ENCODE results near the gene LRRC7. TPM values are rescaled to one million over a fixed set of nuclear protein-coding genes. Genes with fewer than 3 reads are reported as not detected.

The LRRC7 gene
- total and polyA plus RNA-seq, 5 donors from 2014 or later = 0.07 to 0.15 (median 0.15) TPM; not detected in 2

DNA sequence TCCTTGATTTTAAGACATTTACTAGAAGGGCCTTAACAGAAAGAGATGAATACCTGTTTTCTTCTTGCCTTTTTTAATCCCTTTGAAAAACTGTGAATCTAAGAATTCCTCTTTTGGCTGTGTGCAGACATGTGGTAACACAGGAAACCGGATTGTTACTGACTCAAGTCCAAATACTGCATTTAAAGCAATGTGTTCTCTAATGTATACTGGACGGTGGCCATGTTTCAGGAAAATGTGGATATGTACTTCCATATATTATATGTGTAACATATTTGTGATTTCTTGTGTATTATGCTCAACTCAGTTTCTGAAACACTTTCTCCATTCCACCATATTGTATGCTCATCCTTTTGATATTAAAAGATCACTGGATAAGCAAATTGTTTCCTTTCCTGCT, 185.1 kb downstream of the LRRC7 start:
- no peaks in the 10 kb centered on the region for H3K36me3 ChIP-seq (ENCODE audit: control insufficient read depth, insufficient read depth, low read length)
- H3K27me3 Mint-ChIP-seq = no peaks in the 10 kb centered on the region
- no peak overlapping the region for H3K27ac ChIP-seq (ENCODE audit: insufficient read depth, low read length, poor library complexity, severe bottlenecking)
- ATAC-seq (ENCODE audit: low read depth in 2 of 2) (no peak), DNase-seq (no peak)
- no peak overlapping the region for H3K4me3 ChIP-seq (ENCODE audit: low read depth, low read length)
- H3K4me3 Mint-ChIP-seq = no peak overlapping the region
- peaks cover 0 to 16% (median 3%) of the 10 kb centered on the region in 7 donors for H3K9me3 Mint-ChIP-seq
- H3K36me3 Mint-ChIP-seq = no peaks in the 10 kb centered on the region
- H3K4me1 Mint-ChIP-seq = no peaks in the 10 kb centered on the region
- H3K27ac Mint-ChIP-seq = no peak overlapping the region
- no peaks in the 10 kb centered on the region for H3K4me1 ChIP-seq (ENCODE audit: control insufficient read depth, insufficient read depth, low read length, poor library complexity, severe bottlenecking)
- H3K9me3 ChIP-seq (ENCODE audit: control insufficient read depth in 2 of 2, low read length in 2 of 2) = no peaks in the 10 kb centered on the region
- H3K27me3 ChIP-seq (ENCODE audit: control insufficient read depth, insufficient read depth, low read length) = no peaks in the 10 kb centered on the region

DNA sequence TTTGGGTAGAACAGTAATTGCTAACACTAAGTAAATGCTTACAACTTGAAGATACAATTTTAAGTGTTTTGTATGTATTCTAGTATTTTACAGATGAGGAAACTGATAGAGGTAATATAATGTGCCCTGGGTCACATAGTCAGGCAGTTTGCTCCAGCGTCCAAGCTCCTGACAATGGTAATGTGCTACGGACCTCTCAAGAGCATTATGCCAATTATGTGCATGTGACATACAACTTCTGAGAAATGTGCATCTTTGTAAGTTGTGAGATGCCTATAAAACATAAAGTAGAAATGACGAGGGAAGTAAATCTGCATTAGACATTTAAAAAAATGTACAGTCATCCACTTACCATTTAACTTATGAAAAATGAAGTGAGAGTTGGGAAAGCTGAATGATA, 186.8 kb downstream of the LRRC7 start:
- no peak overlapping the region for H3K27ac Mint-ChIP-seq
- H3K4me3 Mint-ChIP-seq = no peak overlapping the region
- H3K4me3 ChIP-seq (ENCODE audit: low read depth, low read length) = no peak overlapping the region
- no peaks in the 10 kb centered on the region for H3K4me1 ChIP-seq (ENCODE audit: control insufficient read depth, insufficient read depth, low read length, poor library complexity, severe bottlenecking)
- H3K9me3 Mint-ChIP-seq = peaks cover 0 to 17% (median 3%) of the 10 kb centered on the region in 7 donors
- H3K27me3 ChIP-seq (ENCODE audit: control insufficient read depth, insufficient read depth, low read length) = no peaks in the 10 kb centered on the region
- no peaks in the 10 kb centered on the region for H3K9me3 ChIP-seq (ENCODE audit: control insufficient read depth in 2 of 2, low read length in 2 of 2)
- ATAC-seq (ENCODE audit: low read depth in 2 of 2) = no peak
- DNase-seq = no peak
- H3K27ac ChIP-seq (ENCODE audit: insufficient read depth, low read length, poor library complexity, severe bottlenecking) = no peak overlapping the region
- no peaks in the 10 kb centered on the region for H3K4me1 Mint-ChIP-seq
- H3K36me3 ChIP-seq (ENCODE audit: control insufficient read depth, insufficient read depth, low read length) = no peaks in the 10 kb centered on the region
- H3K36me3 Mint-ChIP-seq = no peaks in the 10 kb centered on the region
- no peaks in the 10 kb centered on the region for H3K27me3 Mint-ChIP-seq

DNA sequence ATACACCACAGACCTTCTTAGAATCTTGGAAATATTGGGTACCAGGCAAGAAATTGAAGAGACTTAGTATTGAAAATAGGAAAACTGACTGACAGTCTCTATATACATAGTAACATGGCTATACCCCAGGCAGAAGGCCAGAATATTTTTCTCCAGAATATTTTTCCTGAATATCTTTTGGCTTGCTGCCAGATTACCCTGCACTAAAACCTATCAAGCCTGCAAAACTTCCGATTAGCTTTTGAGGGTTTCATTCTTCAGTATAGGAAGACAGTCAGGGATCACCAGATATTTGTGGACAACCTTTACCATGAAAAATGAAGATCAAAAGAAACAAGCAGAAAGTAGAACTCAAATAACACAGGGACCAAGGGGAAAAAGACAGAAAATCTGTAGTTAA, 187.9 kb downstream of the LRRC7 start:
- Mint-ChIP-seq H3K27ac (no peak overlapping the region), H3K4me3 (no peak overlapping the region), H3K27me3 (no peaks in the 10 kb centered on the region), H3K36me3 (no peaks in the 10 kb centered on the region), H3K9me3 (peaks cover 0 to 17% (median 3%) of the 10 kb centered on the region in 7 donors), H3K4me1 (no peaks in the 10 kb centered on the region)
- Histone ChIP-seq H3K27me3 (ENCODE audit: control insufficient read depth, insufficient read depth, low read length) (no peaks in the 10 kb centered on the region), H3K36me3 (ENCODE audit: control insufficient read depth, insufficient read depth, low read length) (no peaks in the 10 kb centered on the region), H3K4me3 (ENCODE audit: low read depth, low read length) (no peak overlapping the region), H3K9me3 (ENCODE audit: control insufficient read depth in 2 of 2, low read length in 2 of 2) (no peaks in the 10 kb centered on the region), H3K27ac (ENCODE audit: insufficient read depth, low read length, poor library complexity, severe bottlenecking) (no peak overlapping the region), H3K4me1 (ENCODE audit: control insufficient read depth, insufficient read depth, low read length, poor library complexity, severe bottlenecking) (no peaks in the 10 kb centered on the region)
- DNase-seq = no peak
- no peak for ATAC-seq (ENCODE audit: low read depth in 2 of 2)

DNA sequence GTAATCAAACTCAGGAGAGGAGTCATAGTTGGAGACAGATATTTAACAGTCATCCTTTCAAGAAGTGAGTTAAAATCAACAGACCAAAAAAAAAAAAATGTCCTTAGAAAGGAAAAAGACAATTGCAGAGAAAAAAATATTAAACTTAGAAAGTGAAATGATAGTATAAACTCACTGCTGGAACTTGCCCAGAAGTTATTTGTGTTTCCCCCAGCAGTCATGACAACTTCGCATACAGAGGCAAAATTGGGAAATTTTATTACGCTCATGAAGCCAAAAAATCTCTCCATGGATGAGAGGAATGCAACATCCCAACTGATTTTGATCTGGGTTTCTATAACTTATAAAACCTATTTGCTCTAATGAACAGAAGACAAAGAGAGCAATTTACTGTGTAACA, 198.2 kb downstream of the LRRC7 start:
- no peaks in the 10 kb centered on the region for H3K9me3 ChIP-seq (ENCODE audit: control insufficient read depth in 2 of 2, low read length in 2 of 2)
- no peaks in the 10 kb centered on the region for H3K36me3 Mint-ChIP-seq
- H3K27me3 ChIP-seq (ENCODE audit: control insufficient read depth, insufficient read depth, low read length) = no peaks in the 10 kb centered on the region
- H3K4me1 ChIP-seq (ENCODE audit: control insufficient read depth, insufficient read depth, low read length, poor library complexity, severe bottlenecking) = no peaks in the 10 kb centered on the region
- no peaks in the 10 kb centered on the region for H3K4me1 Mint-ChIP-seq
- H3K27ac ChIP-seq (ENCODE audit: insufficient read depth, low read length, poor library complexity, severe bottlenecking) = no peak overlapping the region
- no peak overlapping the region for H3K4me3 Mint-ChIP-seq
- ATAC-seq (ENCODE audit: low read depth in 2 of 2) = no peak
- no peaks in the 10 kb centered on the region for H3K27me3 Mint-ChIP-seq
- H3K36me3 ChIP-seq (ENCODE audit: control insufficient read depth, insufficient read depth, low read length) = no peaks in the 10 kb centered on the region
- DNase-seq = no peak
- no peak overlapping the region for H3K4me3 ChIP-seq (ENCODE audit: low read depth, low read length)
- H3K27ac Mint-ChIP-seq = no peak overlapping the region
- peaks cover 0 to 4% (median 2%) of the 10 kb centered on the region in 7 donors for H3K9me3 Mint-ChIP-seq

DNA sequence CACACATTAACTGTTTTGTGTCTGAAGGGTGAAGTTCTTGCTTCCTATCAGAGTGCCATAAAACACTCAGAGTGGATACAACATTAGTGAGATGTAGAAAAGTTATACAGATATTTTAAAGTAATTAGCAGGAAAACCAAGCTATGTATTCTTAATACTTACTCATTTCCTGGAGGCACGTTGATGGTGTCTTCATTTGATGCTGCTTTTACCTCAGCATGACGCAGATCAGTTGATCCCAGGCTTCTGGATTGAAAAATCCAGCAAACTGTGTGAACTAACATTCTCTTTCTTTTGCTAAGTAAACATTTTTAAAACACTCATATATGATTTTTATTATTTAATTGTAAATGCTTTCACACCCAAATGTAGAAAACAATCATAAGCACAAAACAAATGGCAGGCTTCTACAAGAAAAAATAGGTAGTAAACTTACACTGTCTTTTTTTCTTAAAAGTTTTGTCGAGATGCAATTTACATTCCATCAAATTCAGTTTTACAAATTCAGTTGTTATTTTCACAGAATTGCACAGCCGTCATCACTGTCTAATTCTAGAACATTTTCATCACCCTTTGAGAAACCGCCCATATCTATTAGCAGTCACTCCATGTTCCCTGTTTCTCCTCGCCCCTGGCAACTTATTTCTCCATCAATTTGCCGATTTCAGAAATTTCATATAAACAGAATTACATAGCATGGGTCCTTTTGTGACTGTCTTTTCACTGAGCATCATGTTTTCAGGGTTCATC, 198.9 kb downstream of the LRRC7 start:
- Mint-ChIP-seq H3K27me3 (no peaks in the 10 kb centered on the region), H3K4me3 (no peak overlapping the region), H3K4me1 (no peaks in the 10 kb centered on the region), H3K27ac (no peak overlapping the region), H3K9me3 (peaks cover 0 to 4% (median 2%) of the 10 kb centered on the region in 7 donors), H3K36me3 (no peaks in the 10 kb centered on the region)
- ATAC-seq (ENCODE audit: low read depth in 2 of 2) (no peak), DNase-seq (no peak)
- no peaks in the 10 kb centered on the region for H3K9me3 ChIP-seq (ENCODE audit: control insufficient read depth in 2 of 2, low read length in 2 of 2)
- no peak overlapping the region for H3K4me3 ChIP-seq (ENCODE audit: low read depth, low read length)
- no peak overlapping the region for H3K27ac ChIP-seq (ENCODE audit: insufficient read depth, low read length, poor library complexity, severe bottlenecking)
- no peaks in the 10 kb centered on the region for H3K4me1 ChIP-seq (ENCODE audit: control insufficient read depth, insufficient read depth, low read length, poor library complexity, severe bottlenecking)
- no peaks in the 10 kb centered on the region for H3K36me3 ChIP-seq (ENCODE audit: control insufficient read depth, insufficient read depth, low read length)
- H3K27me3 ChIP-seq (ENCODE audit: control insufficient read depth, insufficient read depth, low read length) = no peaks in the 10 kb centered on the region

DNA sequence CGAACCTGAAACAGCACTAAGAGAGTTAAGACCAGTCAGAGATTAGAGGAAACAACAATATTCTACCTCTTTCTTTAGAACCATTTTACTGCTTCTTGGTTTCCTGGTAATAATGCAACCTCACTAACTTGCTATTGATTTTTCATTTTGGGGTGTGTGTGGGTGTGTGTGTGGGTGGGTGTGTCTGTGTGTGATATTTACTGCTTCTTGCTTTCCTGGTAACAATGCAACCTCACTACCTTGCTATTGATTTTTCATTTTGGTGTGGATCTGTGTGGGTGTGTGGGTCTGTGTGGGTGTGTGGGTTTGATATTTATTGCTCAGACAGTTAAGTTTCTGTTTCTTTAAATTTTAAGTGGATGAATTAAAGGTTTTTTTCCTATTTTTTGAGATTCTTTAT, 208.8 kb downstream of the LRRC7 start:
- Histone ChIP-seq H3K36me3 (ENCODE audit: control insufficient read depth, insufficient read depth, low read length) (no peaks in the 10 kb centered on the region), H3K4me3 (ENCODE audit: low read depth, low read length) (no peak overlapping the region), H3K27me3 (ENCODE audit: control insufficient read depth, insufficient read depth, low read length) (no peaks in the 10 kb centered on the region), H3K4me1 (ENCODE audit: control insufficient read depth, insufficient read depth, low read length, poor library complexity, severe bottlenecking) (no peaks in the 10 kb centered on the region), H3K27ac (ENCODE audit: insufficient read depth, low read length, poor library complexity, severe bottlenecking) (no peak overlapping the region), H3K9me3 (ENCODE audit: control insufficient read depth in 2 of 2, low read length in 2 of 2) (no peaks in the 10 kb centered on the region)
- no peaks in the 10 kb centered on the region for H3K36me3 Mint-ChIP-seq
- H3K9me3 Mint-ChIP-seq = peaks cover 0 to 10% (median 1%) of the 10 kb centered on the region in 7 donors
- no peak for ATAC-seq (ENCODE audit: low read depth in 2 of 2)
- DNase-seq = no peak
- H3K4me3 Mint-ChIP-seq = no peak overlapping the region
- no peaks in the 10 kb centered on the region for H3K27me3 Mint-ChIP-seq
- H3K27ac Mint-ChIP-seq = no peak overlapping the region
- no peaks in the 10 kb centered on the region for H3K4me1 Mint-ChIP-seq

DNA sequence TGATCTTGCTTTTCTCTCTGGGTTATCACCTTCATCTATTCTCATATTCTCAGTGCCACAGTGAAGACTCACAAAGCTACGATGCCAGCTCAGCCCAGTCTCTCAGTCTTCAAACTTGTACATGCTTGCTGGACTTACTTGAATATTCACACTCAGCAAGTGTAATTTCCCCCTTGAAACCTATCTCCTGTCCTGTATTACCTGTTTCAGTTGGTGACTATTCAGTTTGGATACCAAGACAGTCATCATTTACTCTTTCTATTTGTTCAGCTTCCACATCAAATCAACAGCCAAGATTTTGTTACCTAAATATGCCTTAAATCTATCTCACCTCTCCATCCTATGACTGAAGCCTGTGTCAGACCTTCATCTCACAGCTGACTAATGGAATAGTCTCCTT, 209.7 kb downstream of the LRRC7 start:
- Histone ChIP-seq H3K27ac (ENCODE audit: insufficient read depth, low read length, poor library complexity, severe bottlenecking) (no peak overlapping the region), H3K4me1 (ENCODE audit: control insufficient read depth, insufficient read depth, low read length, poor library complexity, severe bottlenecking) (no peaks in the 10 kb centered on the region), H3K9me3 (ENCODE audit: control insufficient read depth in 2 of 2, low read length in 2 of 2) (no peaks in the 10 kb centered on the region), H3K27me3 (ENCODE audit: control insufficient read depth, insufficient read depth, low read length) (no peaks in the 10 kb centered on the region), H3K36me3 (ENCODE audit: control insufficient read depth, insufficient read depth, low read length) (no peaks in the 10 kb centered on the region), H3K4me3 (ENCODE audit: low read depth, low read length) (no peak overlapping the region)
- peaks cover 0 to 10% (median 3%) of the 10 kb centered on the region in 7 donors for H3K9me3 Mint-ChIP-seq
- no peaks in the 10 kb centered on the region for H3K27me3 Mint-ChIP-seq
- H3K36me3 Mint-ChIP-seq = no peaks in the 10 kb centered on the region
- H3K4me3 Mint-ChIP-seq = no peak overlapping the region
- no peak overlapping the region for H3K27ac Mint-ChIP-seq
- DNase-seq = no peak
- no peaks in the 10 kb centered on the region for H3K4me1 Mint-ChIP-seq
- ATAC-seq (ENCODE audit: low read depth in 2 of 2) = no peak

DNA sequence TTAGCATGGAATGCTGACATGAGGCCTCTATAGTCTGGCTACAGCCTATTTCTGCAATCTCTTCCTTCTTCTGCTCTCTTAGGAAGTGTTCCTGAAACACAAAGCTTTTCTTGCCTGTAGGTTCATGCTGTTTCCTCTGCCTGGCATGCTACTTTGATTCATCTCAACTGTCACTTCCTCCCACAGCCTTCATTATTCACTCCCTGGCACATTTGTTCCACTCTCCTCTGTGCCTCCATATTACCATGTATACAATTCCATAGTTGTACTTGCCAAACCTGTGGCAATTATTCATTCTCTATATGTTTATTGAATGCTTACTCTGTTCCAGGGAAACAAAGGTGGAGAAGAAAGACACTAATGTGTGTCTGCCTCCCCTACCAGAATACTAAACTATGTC, 210.2 kb downstream of the LRRC7 start:
- Mint-ChIP-seq H3K27me3 (no peaks in the 10 kb centered on the region), H3K9me3 (peaks cover 0 to 8% (median 3%) of the 10 kb centered on the region in 7 donors), H3K36me3 (no peaks in the 10 kb centered on the region), H3K27ac (no peak overlapping the region), H3K4me1 (no peaks in the 10 kb centered on the region), H3K4me3 (no peak overlapping the region)
- Histone ChIP-seq H3K27ac (ENCODE audit: insufficient read depth, low read length, poor library complexity, severe bottlenecking) (no peak overlapping the region), H3K27me3 (ENCODE audit: control insufficient read depth, insufficient read depth, low read length) (no peaks in the 10 kb centered on the region), H3K4me3 (ENCODE audit: low read depth, low read length) (no peak overlapping the region), H3K4me1 (ENCODE audit: control insufficient read depth, insufficient read depth, low read length, poor library complexity, severe bottlenecking) (no peaks in the 10 kb centered on the region), H3K36me3 (ENCODE audit: control insufficient read depth, insufficient read depth, low read length) (no peaks in the 10 kb centered on the region), H3K9me3 (ENCODE audit: control insufficient read depth in 2 of 2, low read length in 2 of 2) (no peaks in the 10 kb centered on the region)
- no peak for DNase-seq
- ATAC-seq (ENCODE audit: low read depth in 2 of 2) = no peak

Data from CD4-positive, CD25-positive, alpha-beta regulatory T cell (primary cell).